Stimulated activated CD4-positive, alpha-beta T cell treated with anti-CD3 and anti-CD28 coated beads, Interleukin-4, amount 100 ng/mL, for 4 hours (primary cell): ENCODE data around the gene CDKN2D.
"Not testable (repeated sequence)": the region's sequence is repeated elsewhere in the genome, so short reads cannot be mapped to it uniquely, and the experiment has no call there.

Experiments used
- DNase-seq, 2 experiments: peaks; one replicate each; pipeline ENCODE4 v3.0.0-alpha.2; 2020

Gene CDKN2D

GRCh38 chr19:10580979-10581631, 12.3 kb upstream of the CDKN2D start:
- DNase-seq = peak; percentile 83 to 87

- DNase-seq = no peak
Observed at GRCh38 chr19:10577951-10578350, 9.2 kb upstream of the CDKN2D start.

GRCh38 chr19:10575011-10575716, 6.4 kb upstream of the CDKN2D start:
- no peak for DNase-seq

- DNase-seq = no peak
Observed at GRCh38 chr19:10574462-10574861, 5.7 kb upstream of the CDKN2D start.

GRCh38 chr19:10573793-10574192, 5.0 kb upstream of the CDKN2D start:
- DNase-seq = not testable (repeated sequence)

GRCh38 chr19:10568062-10568825, 535 bp downstream of the CDKN2D start:
- peak; percentile 45 to 46 for DNase-seq

- peak in 1 of 2 experiments; percentile 13 for DNase-seq
Observed at GRCh38 chr19:10567656-10568055, 1.1 kb downstream of the CDKN2D start.

GRCh38 chr19:10566658-10567410, 1.9 kb downstream of the CDKN2D start:
- peak in 1 of 2 experiments; percentile 43 for DNase-seq

GRCh38 chr19:10566408-10566657, 2.4 kb downstream of the CDKN2D start:
- no peak for DNase-seq

GRCh38 chr19:10565567-10566407, 3.0 kb downstream of the CDKN2D start, which contains the start of gene KRI1:
Gene KRI1, minus strand, starts transcription at chr19:10566010. Its CDS starts 11 bp downstream, at chr19:10565999.
- peak; percentile 98 for DNase-seq

GRCh38 chr19:10565028-10565566, 3.7 kb downstream of the CDKN2D start:
- DNase-seq = peak; percentile 54 to 55

- no peak for DNase-seq
Observed at GRCh38 chr19:10562609-10563008, 6.2 kb downstream of the CDKN2D start.

GRCh38 chr19:10560154-10560553, 8.6 kb downstream of the CDKN2D start:
- no peak for DNase-seq

- no peak for DNase-seq
Observed at GRCh38 chr19:10557603-10558197, 11.1 kb downstream of the CDKN2D start.

- DNase-seq = no peak
Observed at GRCh38 chr19:10555610-10555973, 13.2 kb downstream of the CDKN2D start.

GRCh38 chr19:10554760-10555609, 13.8 kb downstream of the CDKN2D start:
- no peak for DNase-seq

GRCh38 chr19:10553943-10554381, 14.8 kb downstream of the CDKN2D start:
- DNase-seq = peak in 1 of 2 experiments; percentile 37

GRCh38 chr19:10553087-10553667, 15.6 kb downstream of the CDKN2D start:
- DNase-seq = no peak

- DNase-seq = no peak
Observed at GRCh38 chr19:10552510-10553053, 16.2 kb downstream of the CDKN2D start.
